Measurements from ENCODE around the gene ICAM3.

DNA sequence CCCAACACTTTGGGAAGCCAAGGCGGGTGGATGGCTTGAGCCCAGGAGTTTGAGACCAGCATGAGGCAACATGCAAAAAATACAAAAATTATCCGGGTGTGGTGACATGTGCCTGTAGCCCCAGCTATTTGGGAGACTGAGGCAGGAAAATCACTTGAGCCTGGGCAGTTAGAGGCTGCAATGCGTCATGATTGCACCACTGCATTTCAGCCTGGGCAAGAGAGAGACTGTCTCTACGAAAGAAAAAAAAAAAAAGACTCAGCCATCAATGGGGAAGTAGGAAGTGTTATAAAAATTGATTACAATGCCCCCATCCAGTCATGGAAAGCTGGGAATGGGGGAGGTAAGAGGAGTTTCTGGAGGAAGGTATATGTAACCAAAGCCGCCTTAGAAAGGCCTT is 35.5 kb upstream of the ICAM3 start:
- TF ChIP-seq CTCF (IDR thresholded peaks at IDR 0.05; ENCODE audit: low read depth, low read length, poor library complexity, severe bottlenecking) (no peak), EZH2phosphoT487 (IDR thresholded peaks at IDR 0.05; ENCODE audit: borderline replicate concordance, low read length) (no peak)
